Esophagus squamous epithelium (tissue), 4 donors: ENCODE measurements around the gene ALPK3.

ENCODE experiments used
- CTCF ChIP-seq, 6 experiments: fragments of 450-650 bp in 4 of 6; fragments of 200-600 bp in 2 of 6; sonication (generic) in 2 of 6; IDR thresholded peaks; one replicate each; pipeline ENCODE4 v1.5.1; 2016 to 2019; ENCODE audit warnings: antibody characterized with exemption in 6 of 6, mild to moderate bottlenecking in 4 of 6, moderate library complexity in 4 of 6
- POLR2A ChIP-seq, 4 donors: fragments of 450-650 bp; IDR thresholded peaks; one replicate each; pipeline ENCODE4 v1.6.1; 2017; ENCODE audit warnings: antibody characterized with exemption in 4 of 4, mild to moderate bottlenecking in 4 of 4, moderate library complexity in 3 of 4

- TF ChIP-seq POLR2A (IDR thresholded peaks at IDR 0.05) (no peak), CTCF (IDR thresholded peaks at IDR 0.05) (no peak)
Observed at GRCh38 chr15:84790676-84791075, 26.5 kb upstream of the ALPK3 start.
